Measurements from ENCODE around the gene CLSTN2. TPM values are rescaled to one million over a fixed set of nuclear protein-coding genes. Genes with fewer than 3 reads are reported as not detected.

The CLSTN2 gene
- total RNA-seq, 1 donor from 2014 or later: 9.7 TPM

- no peak for DNase-seq (ENCODE audit: low spot score)
These were observed 251.5 kb downstream of the CLSTN2 start for GRCh38 chr3:140186421-140186920.

DNA sequence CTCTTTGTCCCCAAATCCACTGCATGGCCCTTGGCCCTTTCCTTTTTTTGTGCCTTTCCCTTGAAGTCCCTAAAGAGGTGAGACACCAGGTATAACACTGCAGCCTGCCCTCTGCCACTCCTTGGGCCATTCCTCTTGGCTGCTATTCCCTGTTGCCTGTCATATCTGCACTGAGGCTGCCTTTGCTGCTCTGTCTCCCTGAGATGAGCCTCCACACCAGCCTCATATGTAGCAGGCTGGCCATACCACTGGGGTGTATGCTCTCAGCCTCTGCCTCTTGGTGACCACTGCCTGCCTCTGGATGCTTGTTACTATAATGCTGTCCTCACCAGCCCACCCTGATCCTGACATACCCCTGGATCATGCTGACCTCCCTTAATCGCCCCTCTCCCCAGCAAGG lies 252.0 kb downstream of the CLSTN2 start:
- no peak for DNase-seq (ENCODE audit: low spot score)

DNA sequence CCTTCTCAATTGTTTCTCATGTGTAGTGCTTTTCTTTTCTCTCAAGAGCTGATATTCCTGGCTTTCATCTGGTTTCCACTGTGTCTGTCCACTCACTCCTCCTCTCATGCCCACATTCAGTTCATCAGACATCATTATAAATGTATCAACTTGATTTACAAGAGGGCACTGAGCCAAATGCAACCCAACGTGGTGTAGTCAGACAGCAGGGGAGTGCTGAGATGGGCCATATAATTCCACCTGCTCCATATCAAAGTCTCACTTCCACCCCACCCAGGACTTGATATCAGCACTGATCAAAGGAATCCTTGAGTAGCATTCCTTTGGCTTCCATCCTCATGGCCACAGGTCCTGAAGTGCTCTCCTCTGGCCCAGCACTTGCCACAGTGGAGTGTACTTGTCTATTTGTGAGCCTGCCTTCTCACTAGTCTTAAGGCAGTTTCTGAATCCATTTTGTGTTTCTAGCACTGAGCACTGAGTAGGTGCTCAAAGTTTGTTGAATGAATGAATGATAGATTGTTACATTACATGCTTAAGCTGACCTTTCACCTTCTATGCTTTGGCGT lies 252.8 kb downstream of the CLSTN2 start:
- DNase-seq (ENCODE audit: low spot score): no peak

- DNase-seq (ENCODE audit: low spot score): no peak
These were observed 253.3 kb downstream of the CLSTN2 start for GRCh38 chr3:140188285-140188684.

- DNase-seq (ENCODE audit: low spot score): no peak
These were observed 254.3 kb downstream of the CLSTN2 start for GRCh38 chr3:140189267-140189666.

DNA sequence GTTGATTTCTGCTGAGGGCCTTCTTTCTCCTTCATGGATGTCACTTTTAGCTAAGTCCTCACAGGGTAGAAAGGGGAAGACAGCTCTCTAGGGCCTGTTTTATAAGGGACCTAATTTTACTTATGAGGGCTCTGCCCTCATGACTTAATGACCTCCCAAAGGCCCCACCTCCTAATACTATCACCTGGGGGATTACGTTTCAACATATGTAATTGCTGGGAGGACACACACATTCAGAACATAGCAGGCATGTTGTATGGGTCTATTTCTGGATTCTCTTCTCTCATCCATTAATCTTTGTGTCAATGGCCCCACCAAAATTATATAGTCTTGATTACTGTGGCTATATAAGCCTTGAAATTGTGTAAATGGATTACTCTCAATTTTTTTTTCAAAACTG lies 255.0 kb downstream of the CLSTN2 start:
- no peak for DNase-seq (ENCODE audit: low spot score)

GRCh38 chr3:140196970-140197369 lies 262.0 kb downstream of the CLSTN2 start:
- no peak for DNase-seq (ENCODE audit: low spot score)

- DNase-seq (ENCODE audit: low spot score): no peak
These were observed 263.3 kb downstream of the CLSTN2 start for GRCh38 chr3:140198242-140198641.

DNA sequence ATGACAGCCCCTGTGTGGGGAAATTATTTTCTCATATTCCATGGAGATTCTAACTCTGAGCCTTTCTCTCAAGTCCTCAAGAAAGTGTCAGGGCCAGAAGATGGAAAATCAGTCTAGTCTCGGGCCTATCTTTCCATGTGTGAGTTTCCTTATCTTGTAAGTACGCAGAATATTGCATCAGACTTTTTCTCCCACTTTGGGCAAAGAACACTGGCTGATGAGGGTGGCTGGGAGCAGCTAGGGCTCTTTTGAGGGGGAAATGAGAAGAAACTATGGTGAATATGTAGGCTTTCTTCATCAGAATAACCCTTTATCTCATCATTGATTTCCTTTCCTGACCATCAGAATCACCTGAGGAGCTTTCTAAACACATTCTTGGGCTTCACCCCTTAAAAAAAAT lies 264.0 kb downstream of the CLSTN2 start:
- no peak for DNase-seq (ENCODE audit: low spot score)

GRCh38 chr3:140199743-140200142 lies 264.8 kb downstream of the CLSTN2 start:
- DNase-seq (ENCODE audit: low spot score): no peak

DNA sequence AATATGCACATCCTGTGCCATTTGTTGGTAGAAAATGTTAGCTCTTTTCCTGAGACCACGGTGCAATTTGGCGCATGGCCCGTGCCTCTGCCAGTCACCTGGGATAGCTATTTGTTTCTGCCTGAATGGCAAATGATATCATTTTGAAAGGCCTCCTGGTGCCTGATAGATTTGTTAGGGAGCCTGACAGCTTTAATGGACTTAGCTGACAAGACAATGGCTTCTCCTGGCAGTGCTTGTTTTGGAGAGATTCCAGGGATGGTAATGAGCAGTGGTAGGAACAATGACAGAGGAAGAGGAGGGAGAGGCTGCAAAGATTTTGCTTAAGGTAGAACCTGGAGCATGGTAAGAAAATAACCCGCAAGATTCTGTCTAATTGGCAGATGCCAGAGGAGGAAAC lies 268.5 kb downstream of the CLSTN2 start:
- DNase-seq (ENCODE audit: low spot score): no peak

- no peak for DNase-seq (ENCODE audit: low spot score)
These were observed 269.4 kb downstream of the CLSTN2 start for GRCh38 chr3:140204271-140204984.

GRCh38 chr3:140205598-140205997 lies 270.6 kb downstream of the CLSTN2 start:
- no peak for DNase-seq (ENCODE audit: low spot score)

DNA sequence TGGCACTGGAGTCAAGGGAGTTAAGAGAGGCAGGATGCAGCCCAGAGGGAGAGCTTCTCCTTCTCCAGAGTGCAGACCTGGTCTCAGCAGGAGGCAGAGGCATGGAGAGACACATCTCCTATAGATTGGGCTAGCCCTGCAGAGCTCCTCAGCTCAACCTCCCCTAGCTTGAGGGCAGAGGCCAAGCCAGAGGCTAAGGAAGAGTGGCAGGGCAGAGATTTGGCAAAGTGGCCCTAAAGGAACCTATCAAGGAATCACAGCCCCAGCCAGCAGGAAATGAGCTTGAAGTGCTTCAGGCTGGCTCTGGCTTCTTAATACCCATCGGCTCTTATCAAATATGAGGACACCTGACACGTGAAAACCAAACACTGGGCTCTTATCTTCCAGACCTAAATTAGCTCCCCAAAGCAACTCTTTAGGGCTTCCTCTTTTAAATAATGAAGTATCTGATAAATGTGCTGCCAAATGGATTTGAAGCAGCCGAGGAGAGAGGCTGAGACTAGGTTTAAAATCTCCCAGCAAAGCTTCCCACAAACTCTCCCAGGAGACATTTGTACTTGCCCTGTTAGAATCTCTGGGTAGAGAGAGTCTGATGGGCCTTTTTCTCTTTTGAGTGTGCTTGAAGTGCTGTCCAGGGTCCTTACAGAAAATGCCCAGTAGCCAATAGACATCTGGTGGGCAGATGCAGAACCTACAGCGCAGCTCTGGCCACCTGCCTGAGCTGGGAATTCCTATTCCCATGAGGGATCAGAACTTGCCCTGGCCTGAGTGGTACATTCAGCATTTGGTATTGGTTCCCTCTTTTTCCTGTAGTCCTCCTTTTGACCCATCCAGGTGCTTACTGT lies 271.4 kb downstream of the CLSTN2 start:
- no peak for DNase-seq (ENCODE audit: low spot score)

- no peak for DNase-seq (ENCODE audit: low spot score)
These were observed 272.6 kb downstream of the CLSTN2 start for GRCh38 chr3:140207541-140207940.

- DNase-seq (ENCODE audit: low spot score): no peak
These were observed 281.3 kb downstream of the CLSTN2 start for GRCh38 chr3:140216249-140216648.

- no peak for DNase-seq (ENCODE audit: low spot score)
These were observed 284.3 kb downstream of the CLSTN2 start for GRCh38 chr3:140219291-140219690.

- no peak for DNase-seq (ENCODE audit: low spot score)
These were observed 285.0 kb downstream of the CLSTN2 start for GRCh38 chr3:140219923-140220452.

DNA sequence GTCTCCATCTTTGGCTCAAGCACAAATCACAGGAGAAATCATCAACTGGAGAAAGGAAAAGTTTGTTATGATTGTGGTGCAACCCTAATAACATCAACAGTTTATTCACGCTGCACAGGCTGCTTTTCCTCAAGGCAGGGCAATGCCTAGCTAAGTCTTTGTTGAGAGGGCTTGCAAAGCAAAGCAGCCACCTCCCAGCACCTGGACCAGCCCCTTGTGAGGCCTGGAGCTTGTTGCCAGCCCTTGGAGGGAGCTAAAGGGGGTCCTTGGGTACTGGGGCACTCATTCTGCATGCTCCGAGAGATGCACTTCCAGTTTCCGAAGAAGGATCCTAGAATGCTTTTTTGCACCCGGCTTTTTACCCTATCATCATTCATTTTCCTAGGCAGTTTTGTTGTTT lies 288.2 kb downstream of the CLSTN2 start:
- DNase-seq (ENCODE audit: low spot score): no peak

- no peak for DNase-seq (ENCODE audit: low spot score)
These were observed 288.6 kb downstream of the CLSTN2 start for GRCh38 chr3:140223631-140224030.

GRCh38 chr3:140224307-140224706 lies 289.3 kb downstream of the CLSTN2 start:
- DNase-seq (ENCODE audit: low spot score): no peak

DNA sequence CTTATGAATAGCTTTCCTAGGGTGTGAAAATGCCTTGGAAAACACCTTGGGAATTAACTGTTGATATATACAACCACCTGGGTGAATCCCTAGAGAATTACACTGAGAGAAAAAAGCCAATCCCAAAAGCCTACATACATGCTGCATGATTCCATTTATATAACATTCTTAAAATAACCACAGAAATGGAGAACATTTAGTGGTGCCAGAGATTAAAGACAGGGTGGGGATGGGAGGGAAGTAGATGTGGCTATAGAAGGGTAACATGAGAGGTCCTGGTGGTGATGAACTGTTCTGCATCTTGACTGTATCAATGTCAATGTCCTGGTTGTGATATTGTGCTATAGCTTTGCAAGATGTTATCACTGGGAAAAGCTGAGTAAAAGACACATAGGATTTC lies 291.0 kb downstream of the CLSTN2 start:
- DNase-seq (ENCODE audit: low spot score): no peak
